ENCODE measurements around the gene TBCK.

The TBCK gene

DNA sequence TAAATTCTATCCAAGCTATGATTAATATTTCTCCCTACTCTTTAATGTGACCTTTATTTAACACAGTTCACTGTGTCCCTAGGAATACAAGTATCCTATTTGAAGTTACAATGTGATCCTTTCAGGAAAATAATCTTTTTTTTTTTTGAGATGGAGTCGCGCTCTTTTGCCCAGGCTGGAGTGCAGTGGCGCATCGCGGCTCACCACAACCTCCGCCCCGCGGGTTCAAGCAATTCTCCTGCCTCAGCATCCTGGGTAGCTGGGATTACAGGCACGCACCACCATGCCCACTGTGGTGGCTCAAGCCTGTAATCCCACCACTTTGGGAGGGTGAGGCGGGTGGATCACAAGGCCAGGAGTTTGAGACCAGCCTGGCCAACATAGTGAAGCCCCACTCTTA, 21.9 kb downstream of the TBCK start:
- H3K27me3 ChIP-seq (replicated peaks) = no peaks in the 10 kb centered on the region
- no peak for TF ChIP-seq CTCF (IDR thresholded peaks at IDR 0.05; ENCODE audit: low read depth, low read length, missing control alignments)
- DNase-seq = no peak
- H3K4me3 ChIP-seq (ENCODE audit: low read depth, low read length) = no peak overlapping the region
- peaks cover 6% of the 10 kb centered on the region for H3K36me3 ChIP-seq (replicated peaks)
- in situ Hi-C loops (cut with HindIII; ENCODE audit: low pct_ligation_motif_present, low sequenced_read_pairs) = no loop called here
- no peak overlapping the region for H3K27ac ChIP-seq

GRCh38 chr4:106291678-106292077, 24.3 kb downstream of the TBCK start:
- no peak for TF ChIP-seq CTCF (IDR thresholded peaks at IDR 0.05; ENCODE audit: low read depth, low read length, missing control alignments)
- in situ Hi-C loops (cut with HindIII; ENCODE audit: low pct_ligation_motif_present, low sequenced_read_pairs) = no loop called here
- H3K36me3 ChIP-seq (replicated peaks) = peaks cover 6% of the 10 kb centered on the region
- no peak for DNase-seq
- H3K27me3 ChIP-seq (replicated peaks) = no peaks in the 10 kb centered on the region
- no peak overlapping the region for H3K27ac ChIP-seq
- H3K4me3 ChIP-seq (ENCODE audit: low read depth, low read length) = no peak overlapping the region

DNA sequence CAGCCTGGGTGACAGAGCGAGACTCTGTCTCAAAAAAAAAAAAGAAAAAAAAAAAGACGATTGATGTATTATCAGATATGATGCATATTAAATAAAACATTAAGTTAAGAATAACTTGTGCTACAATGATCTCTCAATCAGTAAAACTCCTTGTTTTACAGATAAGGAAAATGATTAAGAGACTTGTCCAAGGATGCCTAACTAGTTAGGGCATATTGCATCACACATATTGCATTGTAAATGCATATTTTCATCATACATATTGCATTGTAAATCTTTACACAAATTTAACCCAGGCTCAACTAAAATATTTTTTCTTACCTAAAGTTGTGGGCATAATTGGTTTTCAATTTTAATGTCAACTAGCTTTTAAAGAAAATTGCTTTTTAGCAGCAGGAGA, 26.3 kb downstream of the TBCK start:
- Histone ChIP-seq H3K4me3 (ENCODE audit: low read depth, low read length) (no peak overlapping the region), H3K36me3 (replicated peaks) (peaks cover 3% of the 10 kb centered on the region), H3K27me3 (replicated peaks) (no peaks in the 10 kb centered on the region), H3K27ac (no peak overlapping the region)
- in situ Hi-C loops (cut with HindIII; ENCODE audit: low pct_ligation_motif_present, low sequenced_read_pairs) = no loop called here
- DNase-seq = no peak
- no peak for TF ChIP-seq CTCF (IDR thresholded peaks at IDR 0.05; ENCODE audit: low read depth, low read length, missing control alignments)

- Histone ChIP-seq H3K27me3 (replicated peaks) (no peaks in the 10 kb centered on the region), H3K27ac (peak overlapping the region; percentile 85), H3K36me3 (replicated peaks) (no peaks in the 10 kb centered on the region), H3K4me3 (ENCODE audit: low read depth, low read length) (no peak overlapping the region)
- TF ChIP-seq CTCF (IDR thresholded peaks at IDR 0.05; ENCODE audit: low read depth, low read length, missing control alignments) = no peak
- peak; percentile 93 for DNase-seq
- in situ Hi-C loops (cut with HindIII; ENCODE audit: low pct_ligation_motif_present, low sequenced_read_pairs) = no loop called here
These were observed 28.5 kb downstream of the TBCK start for GRCh38 chr4:106287353-106287969.

DNA sequence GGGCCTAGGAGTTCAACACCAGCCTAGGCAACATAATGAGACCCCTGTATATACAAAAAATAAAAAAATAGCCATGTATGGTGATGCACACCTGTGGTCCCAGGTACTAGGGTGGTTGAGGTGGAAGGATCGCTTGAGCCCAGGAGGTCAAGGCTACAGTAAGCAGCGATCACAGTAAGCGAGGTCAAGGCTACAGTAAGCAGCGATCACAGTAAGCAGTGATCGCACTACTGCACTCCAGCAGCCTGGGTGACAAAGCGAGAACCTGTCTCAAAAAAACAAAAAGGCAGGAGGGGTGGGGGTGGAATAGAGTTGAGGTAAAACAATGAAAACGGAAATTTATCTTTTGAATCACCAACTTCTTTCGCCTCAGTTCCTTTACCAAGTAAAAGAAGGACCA, 29.4 kb downstream of the TBCK start:
- no peak for TF ChIP-seq CTCF (IDR thresholded peaks at IDR 0.05; ENCODE audit: low read depth, low read length, missing control alignments)

GRCh38 chr4:106284227-106284626, 31.8 kb downstream of the TBCK start:
- Histone ChIP-seq H3K27ac (no peak overlapping the region), H3K27me3 (replicated peaks) (no peaks in the 10 kb centered on the region), H3K4me3 (ENCODE audit: low read depth, low read length) (no peak overlapping the region), H3K36me3 (replicated peaks) (no peaks in the 10 kb centered on the region)
- no peak for TF ChIP-seq CTCF (IDR thresholded peaks at IDR 0.05; ENCODE audit: low read depth, low read length, missing control alignments)
- in situ Hi-C loops (cut with HindIII; ENCODE audit: low pct_ligation_motif_present, low sequenced_read_pairs) = no loop called here
- DNase-seq = no peak

More for the DNA sequence above, 29.4 kb downstream of the TBCK start:
- Histone ChIP-seq H3K27ac (peak overlapping the region; percentile 70), H3K36me3 (replicated peaks) (no peaks in the 10 kb centered on the region), H3K27me3 (replicated peaks) (no peaks in the 10 kb centered on the region), H3K4me3 (ENCODE audit: low read depth, low read length) (no peak overlapping the region)
- in situ Hi-C loops (cut with HindIII; ENCODE audit: low pct_ligation_motif_present, low sequenced_read_pairs) = no loop called here
- DNase-seq = no peak
